GM12878 (cell line): Measurements from ENCODE around the gene SQSTM1. TPM values are rescaled to one million over a fixed set of nuclear protein-coding genes. Genes with fewer than 3 reads are reported as not detected.

Source experiments
- ATAC-seq: fragments of 200-7000 bp; cut with Tn5 transposase; 3 replicates; pipeline ENCODE4 v1.9.1; 2020; ENCODE audit warnings: mild to moderate bottlenecking, moderate library complexity
- BruUV-seq: library from RNA; stranded (reverse); fragments of 400-500 nt; replicated peaks from 2 replicates; lab custom pipeline; 2021; lab: Mats Ljungman, UMichigan
- CTCF ChIA-PET: fragments of 300-600 bp; sonication (Branson Sonifier 250); formaldehyde crosslinking; extraction: SDS; loops from one replicate; lab custom pipeline; 2021; ENCODE audit warnings: inconsistent platforms; lab: Yijun Ruan, JAX
- POLR2A ChIA-PET: fragments of 350-600 bp; formaldehyde crosslinking; extraction: SDS; loops from one replicate; lab custom pipeline; 2021; ENCODE audit warnings: inconsistent platforms; lab: Charles Lee
- RAD21 ChIA-PET: fragments of 300-600 bp; sonication (Branson Sonifier 250); formaldehyde crosslinking; loops from one replicate; lab custom pipeline; 2023; ENCODE audit warnings: antibody characterized with exemption; ENCODE audit not compliant: unreplicated experiment; lab: Charles Lee
- SMC1A ChIA-PET: fragments of 300-600 bp; sonication (Branson Sonifier 250); formaldehyde crosslinking; loops from one replicate; lab custom pipeline; 2023; ENCODE audit not compliant: unreplicated experiment, uncharacterized antibody; lab: Charles Lee
- DNase-seq: peaks from one replicate; pipeline ENCODE4 v3.0.0-alpha.2; 2011; ENCODE audit warnings: low read depth, low spot score
- FAIRE-seq: peaks from 3 replicates; lab custom pipeline; 2011; peaks lifted over from hg19 to GRCh38; lab: Jason Lieb, UNC
- H2AFZ ChIP-seq: 2 replicates; pipeline ENCODE4 v1.6.0; 2011; ENCODE audit warnings: low read depth, low read length, control low read depth; ENCODE audit not compliant: control insufficient read depth
- H3K27ac ChIP-seq: 2 replicates; pipeline ENCODE4 v1.5.1; 2011; ENCODE audit warnings: control low read depth; ENCODE audit not compliant: control insufficient read depth, insufficient read depth
- H3K27me3 ChIP-seq, 2 experiments: replicated peaks in 1 of 2; 2 replicates each; pipeline versions ENCODE4 v1.6.0 to v1.6.1; 2011; ENCODE audit warnings: low read length in 1 of 2; ENCODE audit not compliant: control insufficient read depth in 2 of 2, insufficient read depth in 2 of 2
- H3K36me3 ChIP-seq, 2 experiments: 2 replicates each; pipeline ENCODE4 v1.5.1; 2011; ENCODE audit warnings: low read length in 1 of 2; ENCODE audit not compliant: control insufficient read depth in 2 of 2, insufficient read depth in 2 of 2
- H3K4me1 ChIP-seq: 2 replicates; pipeline ENCODE4 v1.6.1; 2011; ENCODE audit warnings: mild to moderate bottlenecking, low read length, moderate library complexity, mixed read lengths; ENCODE audit not compliant: control insufficient read depth, insufficient read depth
- H3K4me2 ChIP-seq: 2 replicates; pipeline ENCODE4 v1.6.0; 2011; ENCODE audit warnings: control low read depth; ENCODE audit not compliant: control insufficient read depth, insufficient read depth
- H3K4me3 ChIP-seq: fragments of 200-600 bp; sonication (generic); 2 replicates; pipeline ENCODE4 v1.5.1; 2016
- H3K79me2 ChIP-seq: 2 replicates; pipeline ENCODE4 v1.6.0; 2011; ENCODE audit warnings: low read length; ENCODE audit not compliant: control insufficient read depth, insufficient read depth
- H3K9ac ChIP-seq: 2 replicates; pipeline ENCODE4 v1.8.0; 2011; ENCODE audit warnings: low read length, control low read depth, mixed read lengths; ENCODE audit not compliant: control insufficient read depth, insufficient read depth
- H3K9me3 ChIP-seq: replicated peaks from 3 replicates; pipeline ENCODE4 v1.5.1; 2011; ENCODE audit warnings: mild to moderate bottlenecking, low read length; ENCODE audit not compliant: control insufficient read depth, insufficient read depth
- H4K20me1 ChIP-seq: 2 replicates; pipeline ENCODE4 v1.6.0; 2011; ENCODE audit not compliant: control insufficient read depth, insufficient read depth
- CBFB ChIP-seq: IDR thresholded peaks from 2 replicates; pipeline ENCODE4 v1.6.1; 2016; ENCODE audit warnings: antibody characterized with exemption, low read depth
- SPI1 ChIP-seq: IDR thresholded peaks from 2 replicates; pipeline ENCODE4 v1.6.1; 2011; ENCODE audit warnings: low read depth, mild to moderate bottlenecking, low read length, moderate library complexity, borderline replicate concordance; ENCODE audit not compliant: insufficient read depth
- ZBTB11 ChIP-seq: fragments of 450-650 bp; formaldehyde crosslinking; IDR thresholded peaks from 2 replicates; pipeline ENCODE4 v1.5.0; 2022; ENCODE audit warnings: mild to moderate bottlenecking, missing genetic modification characterization
- WGBS: methylation state at CpG from one replicate; pipeline ENCODE4 v1.1.6; 2016; ENCODE audit warnings: low lambda C conversion rate; ENCODE audit not compliant: insufficient replicate concordance, insufficient coverage; ENCODE audit errors: missing lambda C conversion rate; 5-methylcytosine and 5-hydroxymethylcytosine counted together
- in situ Hi-C: fragments of 300-500 bp; cut with MboI; formaldehyde crosslinking; loops from 9 replicates; pipeline ENCODE4 v1.14.3; 2018; ENCODE audit warnings: mixed read lengths
- intact Hi-C: fragments of 100-400 bp; cut with micrococcal nuclease; formaldehyde crosslinking; loops from one replicate; pipeline ENCODE4 v1.14.2; 2022; ENCODE audit not compliant: unreplicated experiment
- polyA plus RNA-seq, 11 experiments: library from polyadenylated mRNA; depleted of rRNA in 4 of 11; unstranded in 6 of 11; stranded (reverse) in 5 of 11; fragments of >200 nt; fragmentation: Nextera tagmentation in 4 of 11; fragmentation: Illumina TruSeq in 1 of 11; extraction: Ambion mirVana in 4 of 11; extraction: Trizol in 1 of 11; gene quantifications; 1 replicate in 1 of 11; 2 replicates in 10 of 11; pipeline versions ENCODE4 v1.2.1 to v1.2.3, GENCODE V29; 2011 to 2016; ENCODE audit warnings: inconsistent platforms in 2 of 11, missing spikeins in 2 of 11, low read depth in 1 of 11
- total RNA-seq, 4 experiments: library from RNA; depleted of rRNA in 3 of 4; stranded (reverse); fragments of >200 nt in 3 of 4; fragmentation: Illumina TruSeq in 1 of 4; extraction: Trizol in 1 of 4; gene quantifications; 2 replicates each; pipeline versions ENCODE4 v1.2.1 to v1.2.3, GENCODE V29; 2013 to 2021

The SQSTM1 gene
- total and polyA plus RNA-seq, 10 of the 15 experiments (the other 5 are each of a cell fraction or from before 2014, with no cell fraction given): 6.3 to 138 (median 62.1) TPM

- Histone ChIP-seq H3K27me3 (no peaks in the 10 kb centered on the region), H3K4me3 (no peak overlapping the region), H2AFZ (no peak overlapping the region), H3K4me2 (no peak overlapping the region), H3K27ac (no peak overlapping the region), H3K9ac (no peak overlapping the region), H4K20me1 (no peaks in the 10 kb centered on the region), H3K79me2 (no peaks in the 10 kb centered on the region), H3K9me3 (no peaks in the 10 kb centered on the region; the same call in 1 of the 3 replicates), H3K36me3 (peaks cover 5 to 13% of the 10 kb centered on the region in 2 experiments; a peak in 3 of 4 replicates), H3K4me1 (no peaks in the 10 kb centered on the region)
- BruUV-seq: no TSS peak
- ChIA-PET CTCF (interaction anchor here (1.1 kb wide), 1 partner anchor 64 kb away, joined by 3 read pairs; no protein-coding TSS in a partner anchor), RAD21 (no interaction called here), POLR2A (no interaction called here), SMC1A (interaction anchor here (1.3 kb wide), 1 partner anchor 110 kb away, joined by 3 read pairs; no protein-coding TSS in a partner anchor)
- ATAC-seq (no peak), DNase-seq (no peak), FAIRE-seq (no peak)
- 88% methylated on average over 12 of the region's 15 CpGs for WGBS
- intact Hi-C loops: no loop called here
- in situ Hi-C loops: no loop called here
- no peak for TF ChIP-seq SPI1
- TF ChIP-seq ZBTB11: no peak
- TF ChIP-seq CBFB: no peak
Measured at GRCh38 chr5:179865491-179866240, 45.0 kb downstream of the SQSTM1 start.
